GM19025 (cell line): ENCODE measurements around the gene PHF11.
"Not testable (repeated sequence)": the region's sequence is repeated elsewhere in the genome, so short reads cannot be mapped to it uniquely, and the experiment has no call there.

Source experiments
- ATAC-seq: cut with Tn5 transposase; IDR thresholded peaks from one replicate; pipeline ENCODE4 v1.9.1; 2021; ENCODE audit warnings: mild to moderate bottlenecking, low read depth, moderate library complexity; ENCODE audit not compliant: unreplicated experiment

The PHF11 gene

GRCh38 chr13:49496837-49497236, 1.1 kb downstream of the PHF11 start:
- not testable (repeated sequence) for ATAC-seq

GRCh38 chr13:49497272-49497671, 1.5 kb downstream of the PHF11 start:
- no peak for ATAC-seq

DNA sequence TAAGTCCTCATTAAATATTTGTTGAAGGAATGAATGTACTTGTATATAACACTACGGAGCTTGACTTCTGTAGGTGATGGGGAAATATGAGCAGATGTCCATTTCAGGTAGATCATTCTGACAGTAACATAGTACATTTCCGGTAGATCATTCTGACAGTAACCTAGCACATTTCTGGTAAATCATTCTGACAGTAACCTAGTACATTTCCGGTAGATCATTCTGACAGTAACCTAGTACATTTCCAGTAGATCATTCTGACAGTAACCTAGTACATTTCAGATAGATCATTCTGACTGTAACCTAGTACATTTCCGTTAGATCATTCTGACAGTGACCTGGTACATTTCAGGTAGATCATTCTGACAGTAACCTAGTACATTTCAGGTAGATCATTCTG, 2.5 kb downstream of the PHF11 start:
- no peak for ATAC-seq

DNA sequence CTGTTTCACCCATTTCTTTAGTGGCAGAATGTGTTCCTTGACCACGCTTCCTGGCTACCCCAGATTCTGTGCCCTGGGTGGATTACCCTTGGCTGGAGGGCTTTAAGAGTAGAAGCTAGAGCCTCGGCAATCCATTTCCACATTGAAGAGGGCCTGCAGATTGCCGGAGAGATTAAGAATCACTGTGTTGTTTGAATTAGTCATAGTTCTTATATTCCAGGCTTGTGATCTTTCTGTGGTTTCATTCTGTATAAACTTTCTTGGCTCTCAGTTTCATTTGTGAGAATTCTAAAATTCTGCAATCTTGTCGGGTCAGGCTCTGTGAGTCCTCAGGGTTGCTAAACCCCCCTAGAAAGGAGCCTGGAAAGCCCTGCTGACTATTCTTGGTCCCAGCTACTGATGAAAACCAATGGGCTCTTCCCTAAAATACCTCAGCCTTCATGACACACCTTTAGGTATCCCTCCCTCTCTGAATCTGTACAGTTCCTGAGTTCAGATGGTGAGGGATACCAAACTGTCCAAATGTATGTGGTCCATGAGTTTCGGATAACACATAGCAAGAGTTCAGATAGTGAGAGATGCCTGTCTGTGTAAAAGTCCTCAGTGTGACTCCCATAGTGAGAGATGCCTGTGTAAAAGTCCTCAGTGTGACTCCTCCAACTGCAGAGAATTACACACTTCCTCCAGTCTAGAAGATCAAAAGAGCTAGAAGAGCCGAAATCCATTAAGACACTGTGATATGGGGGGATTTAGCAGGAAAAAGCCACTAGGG, 4.3 kb downstream of the PHF11 start:
- no peak for ATAC-seq

DNA sequence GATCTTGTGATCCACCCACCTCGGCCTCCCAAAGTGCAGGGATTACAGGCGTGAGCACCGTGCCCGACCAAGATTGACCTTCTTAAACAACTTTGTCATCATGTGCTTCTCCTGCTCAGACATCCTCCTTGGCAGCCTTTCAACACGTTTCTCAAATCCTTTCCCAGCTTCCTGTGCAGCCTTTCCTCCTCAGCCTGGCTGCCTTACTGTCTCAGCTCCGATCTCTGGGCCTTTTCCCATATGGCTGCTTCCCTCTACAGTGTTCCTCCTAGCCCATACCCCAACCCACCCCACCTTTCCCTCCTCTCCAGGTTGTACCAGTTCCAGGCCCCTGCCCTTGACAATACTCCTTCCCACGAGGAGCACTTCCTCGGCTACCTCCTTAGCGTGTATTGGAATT, 7.2 kb downstream of the PHF11 start:
- no peak for ATAC-seq

DNA sequence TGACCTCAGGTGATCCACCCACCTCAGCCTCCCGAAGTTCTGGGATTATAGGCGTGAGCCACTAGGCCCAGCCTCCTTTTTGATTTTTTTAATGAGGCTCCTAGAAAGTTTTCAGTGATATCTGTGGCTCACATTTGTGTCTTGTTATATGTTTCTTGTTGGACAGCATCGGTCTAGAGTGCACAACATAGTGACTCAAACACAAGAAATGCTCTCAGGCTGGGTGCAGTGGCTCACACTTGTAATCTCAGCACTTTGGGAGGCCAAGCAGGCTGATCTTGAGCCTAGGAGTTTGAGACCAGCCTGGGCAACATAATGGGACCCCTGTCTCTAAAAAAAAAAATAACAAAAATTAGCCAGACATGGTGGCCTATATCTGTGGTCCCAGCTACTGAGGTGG, 8.2 kb downstream of the PHF11 start:
- no peak for ATAC-seq

GRCh38 chr13:49512578-49512977, 16.8 kb downstream of the PHF11 start:
- ATAC-seq, result no peak

DNA sequence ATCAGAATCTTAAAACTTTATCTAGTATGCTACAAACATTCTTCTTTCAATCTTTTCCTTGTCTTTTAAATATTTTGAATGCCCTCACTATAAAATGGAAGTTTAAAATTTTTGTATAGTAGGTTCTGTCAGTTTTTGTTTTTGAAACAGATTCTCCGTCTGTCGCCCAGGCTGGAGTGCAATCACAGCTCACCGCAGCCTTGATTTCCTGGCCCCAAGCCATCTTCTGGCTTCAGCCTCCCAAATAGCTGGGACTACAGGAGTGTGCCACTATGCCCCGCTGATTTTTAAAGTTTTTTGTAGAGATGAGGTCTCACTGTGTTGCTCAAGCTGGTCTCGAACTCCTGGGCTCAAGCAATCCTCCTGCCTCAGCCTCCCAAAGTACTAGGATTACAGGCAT, 20.7 kb downstream of the PHF11 start:
- no peak for ATAC-seq

DNA sequence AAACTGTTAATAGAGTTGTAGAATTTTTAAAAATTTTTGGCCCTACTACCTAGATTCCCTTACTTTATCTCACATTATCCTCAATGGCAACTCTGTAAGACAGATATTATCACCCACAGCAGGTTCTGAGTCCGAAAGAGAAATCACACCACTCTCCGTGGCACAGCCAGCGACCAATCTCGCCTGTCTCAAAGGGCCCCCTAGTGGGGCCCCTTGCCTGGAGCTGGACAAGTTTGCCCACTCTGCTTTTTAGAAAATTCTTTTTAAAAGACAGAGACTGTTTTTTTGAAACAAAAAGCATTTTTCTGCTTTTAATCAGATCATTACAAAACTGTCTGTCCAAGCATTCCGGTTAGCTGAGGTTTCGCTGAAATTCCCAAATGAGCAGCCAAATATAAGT, 21.7 kb downstream of the PHF11 start:
- no peak for ATAC-seq

- ATAC-seq, result no peak
Measured at GRCh38 chr13:49521224-49521623, 25.5 kb downstream of the PHF11 start.

- no peak for ATAC-seq
Measured at GRCh38 chr13:49524740-49525501, 29.2 kb downstream of the PHF11 start.

- no peak for ATAC-seq
Measured at GRCh38 chr13:49527123-49527522, 31.4 kb downstream of the PHF11 start.

GRCh38 chr13:49528161-49528560, 32.4 kb downstream of the PHF11 start:
- no peak for ATAC-seq

GRCh38 chr13:49530457-49530856, 34.7 kb downstream of the PHF11 start:
- no peak for ATAC-seq

DNA sequence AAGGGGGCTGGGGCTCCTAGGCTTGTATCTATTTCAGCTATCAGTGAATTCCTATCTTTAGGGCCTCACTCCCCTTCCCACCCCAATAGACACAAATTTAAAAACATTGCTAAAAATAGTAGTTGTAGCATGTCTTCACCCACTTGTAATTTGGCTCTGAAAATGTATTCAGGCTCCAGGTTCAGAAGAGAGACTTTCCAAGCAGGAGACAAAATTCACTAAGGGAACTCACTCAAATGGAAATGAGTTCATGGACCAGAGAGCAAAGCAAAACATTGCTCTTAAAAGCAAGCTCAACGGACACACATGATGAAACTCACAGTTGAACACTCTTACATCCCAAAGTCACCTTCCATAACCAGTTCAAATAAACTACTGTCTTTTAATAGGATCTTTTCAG, 36.8 kb downstream of the PHF11 start:
- no peak for ATAC-seq

- no peak for ATAC-seq
Measured at GRCh38 chr13:49533011-49533410, 37.3 kb downstream of the PHF11 start.

DNA sequence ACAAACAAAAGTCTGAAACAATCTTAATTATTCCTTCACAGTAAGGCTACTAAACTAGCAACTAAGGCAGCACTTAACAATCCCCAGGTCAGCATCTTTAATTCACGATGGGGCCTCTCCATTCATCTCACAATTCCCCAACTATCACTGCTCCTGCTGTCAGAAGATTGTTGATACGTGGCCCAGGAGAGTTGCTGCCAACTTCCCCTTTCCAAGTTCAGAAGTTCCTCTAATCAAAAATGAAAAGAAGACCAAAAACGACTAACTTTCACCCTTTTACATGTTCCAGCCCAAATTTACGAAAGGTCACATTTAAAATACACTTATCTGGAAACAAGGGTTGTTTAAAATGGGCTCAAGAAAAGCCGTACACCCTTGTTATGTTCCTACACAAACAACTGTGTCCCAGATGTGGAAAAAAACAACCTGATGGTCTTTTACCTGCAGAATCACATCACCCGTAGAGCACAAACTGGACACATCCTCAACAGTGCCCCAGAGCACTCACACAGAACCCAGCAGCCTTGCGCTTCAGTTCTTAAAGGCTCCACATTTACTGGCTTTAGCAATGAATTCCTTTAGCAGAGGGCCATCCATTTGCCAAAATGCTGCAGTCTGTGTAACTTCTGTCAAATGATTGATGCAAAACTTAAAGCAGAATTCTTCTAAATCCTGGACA, 38.0 kb downstream of the PHF11 start:
- no peak for ATAC-seq

GRCh38 chr13:49536144-49536873, 40.6 kb downstream of the PHF11 start:
- no peak for ATAC-seq

DNA sequence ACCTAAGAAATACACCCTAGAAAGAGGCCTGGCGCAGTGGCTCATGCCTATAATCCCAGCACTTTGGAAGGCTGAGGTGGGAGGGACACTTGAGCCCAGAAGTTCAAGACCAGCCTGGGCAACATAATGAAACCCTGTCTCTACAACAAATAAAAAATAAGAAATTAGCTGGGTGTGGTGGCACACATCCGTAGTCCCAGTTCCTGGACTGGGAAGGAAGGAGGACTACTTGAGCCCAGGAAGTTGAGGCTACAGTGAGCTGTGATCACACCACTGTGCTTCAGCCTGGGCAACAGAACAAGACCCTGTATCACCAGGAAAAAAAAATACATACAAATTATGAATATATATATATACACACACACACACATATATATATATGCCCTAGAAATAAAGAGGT, 42.7 kb downstream of the PHF11 start:
- no peak for ATAC-seq

DNA sequence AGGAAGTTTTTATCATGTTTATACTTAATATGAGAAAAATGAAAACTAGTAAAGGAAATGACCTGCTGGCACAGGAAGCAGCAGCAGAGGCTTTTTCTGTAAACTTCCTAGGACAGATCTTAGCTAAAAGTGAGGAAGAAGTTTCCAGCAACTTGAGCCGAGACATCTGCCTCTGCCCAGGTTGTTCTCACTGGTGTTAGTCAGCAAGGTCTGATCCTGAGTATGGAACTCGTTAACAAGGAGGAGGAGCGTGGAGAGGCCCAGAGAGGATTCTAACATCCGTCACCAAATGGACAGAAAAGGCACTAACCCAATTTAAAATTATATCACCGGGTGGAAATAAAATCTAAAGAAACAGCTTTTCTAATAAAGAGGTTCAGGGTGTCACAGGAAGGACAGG, 43.6 kb downstream of the PHF11 start:
- no peak for ATAC-seq

GRCh38 chr13:49539746-49540145, 44.0 kb downstream of the PHF11 start:
- ATAC-seq, result no peak
